ENCODE measurements around the gene AGBL5.

AGBL5 gene

GRCh38 chr2:27053321-27053720 lies 1.9 kb downstream of the AGBL5 start:
- H3K4me2 ChIP-seq (ENCODE audit: insufficient read depth, low read length), result peak overlapping the region; percentile 74; the same call in 1 of the 2 replicates
- H4K20me1 ChIP-seq (ENCODE audit: insufficient read depth, low read length), result 0 out of 2 replicates have a peak, but pooled peaks cover 2% of the 10 kb centered on the region
- no peaks in the 10 kb centered on the region for H3K9me3 ChIP-seq (ENCODE audit: insufficient read depth, low read length, severe bottlenecking)
- no peak overlapping the region; the same call in 1 of the 2 replicates for H3K9ac ChIP-seq (ENCODE audit: low read depth, low read length)
- peaks cover 30% of the 10 kb centered on the region for H3K4me1 ChIP-seq (ENCODE audit: insufficient read depth, low read length)
- no peak overlapping the region for H2AFZ ChIP-seq (ENCODE audit: low read depth, low read length)
- TF ChIP-seq EZH2 (IDR thresholded peaks at IDR 0.05; ENCODE audit: borderline replicate concordance, low read depth, low read length, severe bottlenecking), result no peak
- TF ChIP-seq CTCF (IDR thresholded peaks at IDR 0.05; ENCODE audit: borderline replicate concordance, extremely low read depth, low read length, poor library complexity, severe bottlenecking), result no peak
- peaks cover 55% of the 10 kb centered on the region for H3K36me3 ChIP-seq (ENCODE audit: insufficient read depth, low read length)
- H3K27me3 ChIP-seq (ENCODE audit: insufficient read depth, low read length, poor library complexity), result no peaks in the 10 kb centered on the region
- H3K4me3 ChIP-seq (ENCODE audit: low read depth in 1 of 2, low read length in 2 of 2), result 0 out of 4 replicates have a peak overlapping the region, but pooled peaks of 1 of the 2 experiments have one; percentile 93
- ATAC-seq (ENCODE audit: insufficient read depth, low read depth) (no peak), DNase-seq (no peak)
- no peak overlapping the region for H3K27ac ChIP-seq (ENCODE audit: low read length)
- H3K79me2 ChIP-seq (ENCODE audit: insufficient read depth, low read length), result peaks cover 12% of the 10 kb centered on the region

GRCh38 chr2:27053776-27054175 lies 2.3 kb downstream of the AGBL5 start:
- Histone ChIP-seq H3K9ac (ENCODE audit: low read depth, low read length) (no peak overlapping the region), H3K27me3 (ENCODE audit: insufficient read depth, low read length, poor library complexity) (no peaks in the 10 kb centered on the region), H3K27ac (ENCODE audit: low read length) (no peak overlapping the region), H2AFZ (ENCODE audit: low read depth, low read length) (no peak overlapping the region), H3K9me3 (ENCODE audit: insufficient read depth, low read length, severe bottlenecking) (no peaks in the 10 kb centered on the region), H3K4me1 (ENCODE audit: insufficient read depth, low read length) (peaks cover 30% of the 10 kb centered on the region), H3K4me3 (ENCODE audit: low read depth in 1 of 2, low read length in 2 of 2) (no peak overlapping the region), H3K4me2 (ENCODE audit: insufficient read depth, low read length) (no peak overlapping the region), H3K36me3 (ENCODE audit: insufficient read depth, low read length) (peaks cover 59% of the 10 kb centered on the region), H4K20me1 (ENCODE audit: insufficient read depth, low read length) (0 out of 2 replicates have a peak, but pooled peaks cover 3% of the 10 kb centered on the region), H3K79me2 (ENCODE audit: insufficient read depth, low read length) (peaks cover 12% of the 10 kb centered on the region)
- DNase-seq, result no peak
- ATAC-seq (ENCODE audit: insufficient read depth, low read depth), result no peak
- TF ChIP-seq CTCF (IDR thresholded peaks at IDR 0.05; ENCODE audit: borderline replicate concordance, extremely low read depth, low read length, poor library complexity, severe bottlenecking) (no peak), EZH2 (IDR thresholded peaks at IDR 0.05; ENCODE audit: borderline replicate concordance, low read depth, low read length, severe bottlenecking) (no peak)

- Histone ChIP-seq H3K27ac (ENCODE audit: low read length) (no peak overlapping the region), H2AFZ (ENCODE audit: low read depth, low read length) (no peak overlapping the region), H3K36me3 (ENCODE audit: insufficient read depth, low read length) (peaks cover 69% of the 10 kb centered on the region), H3K9me3 (ENCODE audit: insufficient read depth, low read length, severe bottlenecking) (no peaks in the 10 kb centered on the region), H3K79me2 (ENCODE audit: insufficient read depth, low read length) (peaks cover 12% of the 10 kb centered on the region), H3K4me1 (ENCODE audit: insufficient read depth, low read length) (peaks cover 20% of the 10 kb centered on the region), H4K20me1 (ENCODE audit: insufficient read depth, low read length) (0 out of 2 replicates have a peak, but pooled peaks cover 3% of the 10 kb centered on the region), H3K4me2 (ENCODE audit: insufficient read depth, low read length) (no peak overlapping the region), H3K9ac (ENCODE audit: low read depth, low read length) (no peak overlapping the region), H3K27me3 (ENCODE audit: insufficient read depth, low read length, poor library complexity) (no peaks in the 10 kb centered on the region), H3K4me3 (ENCODE audit: low read depth in 1 of 2, low read length in 2 of 2) (no peak overlapping the region)
- no peak for DNase-seq
- no peak for TF ChIP-seq EZH2 (IDR thresholded peaks at IDR 0.05; ENCODE audit: borderline replicate concordance, low read depth, low read length, severe bottlenecking)
- no peak for TF ChIP-seq CTCF (IDR thresholded peaks at IDR 0.05; ENCODE audit: borderline replicate concordance, extremely low read depth, low read length, poor library complexity, severe bottlenecking)
- ATAC-seq (ENCODE audit: insufficient read depth, low read depth), result no peak
Measured at GRCh38 chr2:27054721-27055120, 3.3 kb downstream of the AGBL5 start.

Data from DND-41 (cell line).